Adrenal gland (tissue), 12 donors: ENCODE measurements around the gene MBOAT1. TPM values are rescaled to one million over a fixed set of nuclear protein-coding genes. Genes with fewer than 3 reads are reported as not detected.
"Not testable (repeated sequence)": the region's sequence is repeated elsewhere in the genome, so short reads cannot be mapped to it uniquely, and the experiment has no call there.

ENCODE experiments used
- DNase-seq, 7 donors: peaks; one replicate each; pipeline ENCODE4 v3.0.0-alpha.2; 2019 to 2020
- H3K27ac ChIP-seq, 5 donors: fragments of 200-600 bp; sonication (generic) in 4 of 5; 1 replicate in 3 of 5; 2 replicates in 2 of 5; pipeline versions ENCODE4 v1.5.1 to v1.8.0; 2016 to 2020; ENCODE audit warnings: mild to moderate bottlenecking in 1 of 5
- H3K27me3 ChIP-seq: fragments of 200-600 bp; 2 replicates; pipeline ENCODE4 v1.8.0; 2021
- H3K36me3 ChIP-seq, 2 donors: fragments of 200-600 bp; replicated peaks in 1 of 2; 1 replicate in 1 of 2; 2 replicates in 1 of 2; pipeline versions ENCODE4 v1.5.1 to v1.8.0; 2018 to 2022
- H3K4me1 ChIP-seq, 2 donors: fragments of 200-600 bp; replicated peaks in 1 of 2; 1 replicate in 1 of 2; 2 replicates in 1 of 2; pipeline versions ENCODE4 v1.5.1 to v1.8.0; 2018 to 2021
- H3K4me3 ChIP-seq, 4 donors: fragments of 200-600 bp; sonication (generic) in 3 of 4; one replicate each; pipeline ENCODE4 v1.5.1; 2016 to 2018
- H3K9me3 ChIP-seq, 3 donors: fragments of 200-600 bp; sonication (generic) in 1 of 3; replicated peaks in 1 of 3; 1 replicate in 2 of 3; 2 replicates in 1 of 3; pipeline versions ENCODE4 v1.5.1 to v1.8.0; 2016 to 2021
- CTCF ChIP-seq, 6 experiments: fragments of 450-650 bp in 4 of 6; fragments of 200-600 bp in 2 of 6; sonication (generic) in 1 of 6; IDR thresholded peaks; 1 replicate in 5 of 6; 2 replicates in 1 of 6; pipeline versions ENCODE4 v1.5.1 to v1.8.0; 2016 to 2021; ENCODE audit warnings: antibody characterized with exemption in 6 of 6, mild to moderate bottlenecking in 2 of 6, moderate library complexity in 1 of 6
- POLR2A ChIP-seq, 2 donors: fragments of 450-650 bp; IDR thresholded peaks; one replicate each; pipeline ENCODE4 v1.6.1; 2017; ENCODE audit warnings: antibody characterized with exemption in 2 of 2, mild to moderate bottlenecking in 2 of 2, moderate library complexity in 1 of 2
- WGBS, 4 donors: extraction: QIAGEN DNeasy Blood & Tissue Kit in 2 of 4; methylation state at CpG; one replicate each; pipeline versions ENCODE4 v1.1.5 to v1.1.7; 2013 to 2017; 5-methylcytosine and 5-hydroxymethylcytosine counted together
- intact Hi-C, 2 donors: fragments of 100-400 bp; cut with DNase I; formaldehyde crosslinking; loops; one replicate each; pipeline versions ENCODE4 v1.14.1 to v1.15.0; 2022 to 2023
- polyA plus RNA-seq, 3 donors: library from polyadenylated mRNA; stranded (reverse); fragments of 200-250 nt in 2 of 3; fragments of 350-450 nt in 1 of 3; fragmentation: Illumina TruSeq in 1 of 3; extraction: RNeasy Lipid Tissue Mini Kit (QIAGEN cat#74804) in 1 of 3; gene quantifications; one replicate each; pipeline ENCODE4 v1.2.3, GENCODE V29; 2013 to 2014
- total RNA-seq, 9 donors: library from RNA; depleted of rRNA in 4 of 9; stranded (reverse); fragments of >200 nt in 4 of 9; fragments of 120-200 nt in 1 of 9; fragmentation: NEBNext Ultra II Directional in 1 of 9; extraction: Animal tissue kit (Norgen Biotek cat#: 25700) in 1 of 9; gene quantifications; one replicate each; pipeline versions ENCODE4 v1.1.0 to v1.2.4, GENCODE V29; 2013 to 2023
- donor health status: healthy with polysubstance abuse.
- donor health status: Bipolar disorder and iron deficiency.
- donor health status: DM: yes; HTN: yes; CAD: no.
- donor health status: DM: no; HTN: no; CAD: no.
- donor health status: DM: no; HTN: no; CAD: no.
- donor health status: DM: yes; HTN: yes; CAD: no.

The MBOAT1 gene
- total and polyA plus RNA-seq, 12 donors = 1.5 to 18.9 (median 7.4) TPM

GRCh38 chr6:20180935-20181334 is 31.3 kb downstream of the MBOAT1 start:
- Histone ChIP-seq H3K9me3 (no peaks in the 10 kb centered on the region), H3K27me3 (no peaks in the 10 kb centered on the region), H3K27ac (no peak overlapping the region), H3K36me3 (no peaks in the 10 kb centered on the region), H3K4me1 (no peaks in the 10 kb centered on the region), H3K4me3 (no peak overlapping the region)
- intact Hi-C loops = no loop called here
- TF ChIP-seq POLR2A (IDR thresholded peaks at IDR 0.05) (no peak), CTCF (IDR thresholded peaks at IDR 0.05) (no peak)
- 62 to 76% (median 65%) methylated on average over 3 of the region's 3 CpGs for WGBS, 4 donors
- DNase-seq = peak in 1 of 7 donors; percentile 40

GRCh38 chr6:20179287-20180045 is 32.8 kb downstream of the MBOAT1 start:
- H3K4me3 ChIP-seq, H3K9me3 ChIP-seq, H3K27me3 ChIP-seq, intact Hi-C loops, H3K4me1 ChIP-seq, H3K36me3 ChIP-seq, DNase-seq, H3K27ac ChIP-seq: not testable (repeated sequence)
- 87 to 93% (median 88%) methylated on average over 4 of the region's 4 CpGs for WGBS, 4 donors

GRCh38 chr6:20178327-20178726 is 33.9 kb downstream of the MBOAT1 start:
- DNase-seq = no peak
- Histone ChIP-seq H3K9me3 (no peaks in the 10 kb centered on the region), H3K27ac (no peak overlapping the region), H3K4me1 (peaks cover 0 to 4% of the 10 kb centered on the region in 2 donors), H3K27me3 (no peaks in the 10 kb centered on the region), H3K36me3 (no peaks in the 10 kb centered on the region), H3K4me3 (no peak overlapping the region)
- TF ChIP-seq CTCF (IDR thresholded peaks at IDR 0.05) = no peak
- no peak for TF ChIP-seq POLR2A (IDR thresholded peaks at IDR 0.05)
- WGBS, 4 donors = 60 to 61% (median 60%) methylated on average over 2 of the region's 2 CpGs
- intact Hi-C loops = no loop called here

- 92 to 96% (median 95%) methylated on average over 4 of the region's 4 CpGs for WGBS, 4 donors
- no peak for TF ChIP-seq CTCF (IDR thresholded peaks at IDR 0.05)
- TF ChIP-seq POLR2A (IDR thresholded peaks at IDR 0.05) = no peak
- H3K27me3 ChIP-seq = no peaks in the 10 kb centered on the region
- peaks cover 0 to 5% of the 10 kb centered on the region in 2 donors for H3K4me1 ChIP-seq
- H3K27ac ChIP-seq = no peak overlapping the region
- no peaks in the 10 kb centered on the region for H3K9me3 ChIP-seq
- intact Hi-C loops = no loop called here
- no peak for DNase-seq
- no peak overlapping the region for H3K4me3 ChIP-seq
- H3K36me3 ChIP-seq = no peaks in the 10 kb centered on the region
Measured at GRCh38 chr6:20175810-20176410, 36.4 kb downstream of the MBOAT1 start.
